Skin epidermis (tissue), 12 donors: Measurements from ENCODE around the gene NOP58.
"Not testable (repeated sequence)": the region's sequence is repeated elsewhere in the genome, so short reads cannot be mapped to it uniquely, and the experiment has no call there.

Experiments
- H3K27ac ChIP-seq, 21 experiments: fragments of 200-600 bp; sonication (generic) in 11 of 21; one replicate each; pipeline ENCODE4 v1.5.0; 2020; ENCODE audit warnings: mild to moderate bottlenecking in 3 of 21, inconsistent platforms in 2 of 21, moderate library complexity in 2 of 21
- H3K4me3 ChIP-seq, 7 experiments: fragments of 200-600 bp; sonication (generic) in 2 of 7; one replicate each; pipeline ENCODE4 v1.5.0; 2020; ENCODE audit warnings: inconsistent platforms in 2 of 7, mild to moderate bottlenecking in 2 of 7, moderate library complexity in 1 of 7

The NOP58 gene

GRCh38 chr2:202290316-202290715 lies 24.8 kb downstream of the NOP58 start:
- Histone ChIP-seq H3K27ac (no peak overlapping the region), H3K4me3 (no peak overlapping the region)

GRCh38 chr2:202290970-202291369 lies 25.4 kb downstream of the NOP58 start:
- H3K4me3 ChIP-seq = no peak overlapping the region
- H3K27ac ChIP-seq = no peak overlapping the region

- Histone ChIP-seq H3K4me3 (no peak overlapping the region), H3K27ac (no peak overlapping the region)
Observed at GRCh38 chr2:202299712-202300111, 34.1 kb downstream of the NOP58 start.

- Histone ChIP-seq H3K4me3 (no peak overlapping the region), H3K27ac (no peak overlapping the region)
Observed at GRCh38 chr2:202306034-202306433, 40.5 kb downstream of the NOP58 start.

GRCh38 chr2:202307690-202308089 lies 42.1 kb downstream of the NOP58 start:
- Histone ChIP-seq H3K27ac (no peak overlapping the region), H3K4me3 (no peak overlapping the region)

GRCh38 chr2:202311823-202312388 lies 46.3 kb downstream of the NOP58 start:
- no peak overlapping the region for H3K4me3 ChIP-seq
- H3K27ac ChIP-seq = no peak overlapping the region

GRCh38 chr2:202314116-202314515 lies 48.6 kb downstream of the NOP58 start:
- H3K27ac ChIP-seq = no peak overlapping the region
- H3K4me3 ChIP-seq = no peak overlapping the region

- no peak overlapping the region for H3K4me3 ChIP-seq
- peak overlapping the region in 4 of 21 experiments; percentile 3 to 73 (median 19) for H3K27ac ChIP-seq
Observed at GRCh38 chr2:202317080-202317857, 51.7 kb downstream of the NOP58 start.

GRCh38 chr2:202320362-202320761 lies 54.8 kb downstream of the NOP58 start:
- not testable (repeated sequence) for H3K4me3 ChIP-seq, H3K27ac ChIP-seq

- no peak overlapping the region for H3K27ac ChIP-seq
- no peak overlapping the region for H3K4me3 ChIP-seq
Observed at GRCh38 chr2:202322435-202322834, 56.9 kb downstream of the NOP58 start.

- Histone ChIP-seq H3K4me3 (no peak overlapping the region), H3K27ac (no peak overlapping the region)
Observed at GRCh38 chr2:202327858-202328257, 62.3 kb downstream of the NOP58 start.

GRCh38 chr2:202335791-202336467 lies 70.4 kb downstream of the NOP58 start:
- Histone ChIP-seq H3K4me3 (no peak overlapping the region), H3K27ac (no peak overlapping the region)

- no peak overlapping the region for H3K4me3 ChIP-seq
- no peak overlapping the region for H3K27ac ChIP-seq
Observed at GRCh38 chr2:202337151-202337550, 71.6 kb downstream of the NOP58 start.

- Histone ChIP-seq H3K4me3 (no peak overlapping the region), H3K27ac (no peak overlapping the region)
Observed at GRCh38 chr2:202337706-202338346, 72.3 kb downstream of the NOP58 start.

- Histone ChIP-seq H3K4me3 (no peak overlapping the region), H3K27ac (no peak overlapping the region)
Observed at GRCh38 chr2:202339071-202339870, 73.7 kb downstream of the NOP58 start.

- Histone ChIP-seq H3K4me3 (no peak overlapping the region), H3K27ac (peak overlapping the region in 3 of 21 experiments; percentile 2 to 13 (median 10))
Observed at GRCh38 chr2:202344178-202344577, 78.6 kb downstream of the NOP58 start.

- Histone ChIP-seq H3K4me3 (no peak overlapping the region), H3K27ac (no peak overlapping the region)
Observed at GRCh38 chr2:202346180-202346579, 80.6 kb downstream of the NOP58 start.
